SH-SY5Y (cell line): Measurements from ENCODE around the gene EFNB2.

Experiments used
- GATA2 ChIP-seq: IDR thresholded peaks from 2 replicates; pipeline ENCODE4 v1.6.1; 2011; ENCODE audit warnings: mild to moderate bottlenecking, low read depth, low read length
- GATA3 ChIP-seq: IDR thresholded peaks from 2 replicates; pipeline ENCODE4 v1.6.1; 2011; ENCODE audit warnings: low read depth, mild to moderate bottlenecking, low read length, moderate library complexity

GRCh38 chr13:106455190-106455589 lies 80.3 kb downstream of the EFNB2 start:
- TF ChIP-seq GATA3 = no peak
- no peak for TF ChIP-seq GATA2
